Loucy (cell line): ENCODE results near the gene TMBIM1.

Experiments used
- H2AFZ ChIP-seq: fragments of 200-600 bp; sonication (generic); 2 replicates; pipeline ENCODE4 v1.6.0; 2016; ENCODE audit warnings: antibody characterized with exemption, mild to moderate bottlenecking, low read length, moderate library complexity
- H3F3A ChIP-seq: fragments of 200-600 bp; 2 replicates; pipeline ENCODE4 v1.6.0; 2016; ENCODE audit warnings: antibody characterized with exemption, low read depth, mild to moderate bottlenecking
- H3K27me3 ChIP-seq: fragments of 200-600 bp; sonication (generic); 2 replicates; pipeline ENCODE4 v1.6.1; 2014; ENCODE audit warnings: low read length, mild to moderate bottlenecking; ENCODE audit not compliant: insufficient read depth, poor library complexity, severe bottlenecking
- H3K36me3 ChIP-seq: fragments of 200-600 bp; sonication (generic); 2 replicates; pipeline ENCODE4 v1.6.1; 2016; ENCODE audit warnings: low read length; ENCODE audit not compliant: insufficient read depth
- H3K4me1 ChIP-seq: fragments of 200-600 bp; sonication (generic); 2 replicates; pipeline ENCODE4 v1.5.1; 2014; ENCODE audit warnings: low read length, mild to moderate bottlenecking; ENCODE audit not compliant: insufficient read depth, poor library complexity, severe bottlenecking
- H3K4me2 ChIP-seq: fragments of 200-600 bp; sonication (generic); 2 replicates; pipeline ENCODE4 v1.6.0; 2014; ENCODE audit warnings: antibody characterized with exemption, low read length, low read depth, mild to moderate bottlenecking; ENCODE audit not compliant: poor library complexity, severe bottlenecking
- H3K4me3 ChIP-seq: fragments of 200-600 bp; sonication (generic); 2 replicates; pipeline ENCODE4 v1.5.1; 2014; ENCODE audit warnings: low read length, mild to moderate bottlenecking, mixed read lengths; ENCODE audit not compliant: poor library complexity, severe bottlenecking
- H3K79me2 ChIP-seq: fragments of 200-600 bp; sonication (generic); 2 replicates; pipeline ENCODE4 v1.6.1; 2014; ENCODE audit warnings: low read length; ENCODE audit not compliant: insufficient read depth
- H3K9ac ChIP-seq: fragments of 200-600 bp; sonication (generic); 2 replicates; pipeline ENCODE4 v1.6.0; 2014; ENCODE audit warnings: mild to moderate bottlenecking, low read depth, low read length, moderate library complexity; ENCODE audit not compliant: poor library complexity, severe bottlenecking
- H3K9me2 ChIP-seq: fragments of 200-600 bp; sonication (generic); replicated peaks from 2 replicates; pipeline ENCODE4 v1.6.1; 2016; ENCODE audit warnings: low read depth, low read length, mixed read lengths
- H3K9me3 ChIP-seq: fragments of 200-600 bp; sonication (generic); 2 replicates; pipeline ENCODE4 v1.6.1; 2014; ENCODE audit warnings: mild to moderate bottlenecking, antibody characterized with exemption, low read length, low read depth; ENCODE audit not compliant: insufficient read depth
- H4K20me1 ChIP-seq: fragments of 200-600 bp; sonication (generic); 2 replicates; pipeline ENCODE4 v1.6.0; 2014; ENCODE audit warnings: antibody characterized with exemption, low read length, mild to moderate bottlenecking; ENCODE audit not compliant: insufficient read depth, poor library complexity, severe bottlenecking
- CTCF ChIP-seq: fragments of 200-600 bp; sonication (generic); conservative IDR thresholded peaks from 2 replicates; pipeline ENCODE4 v1.5.1; 2014; ENCODE audit warnings: mild to moderate bottlenecking, antibody characterized with exemption, low read length
- EZH2phosphoT487 ChIP-seq: fragments of 200-600 bp; IDR thresholded peaks from 2 replicates; pipeline ENCODE4 v1.6.1; 2018; ENCODE audit warnings: antibody characterized with exemption, mild to moderate bottlenecking, moderate library complexity, borderline replicate concordance

The TMBIM1 gene

GRCh38 chr2:218244204-218244603 is 48.1 kb downstream of the TMBIM1 start:
- Histone ChIP-seq H3F3A (peaks cover 2% of the 10 kb centered on the region; the same call in 1 of the 2 replicates), H3K36me3 (peaks cover 98% of the 10 kb centered on the region), H3K4me2 (no peak overlapping the region), H3K9me2 (no peaks in the 10 kb centered on the region), H3K4me3 (no peak overlapping the region), H3K4me1 (no peaks in the 10 kb centered on the region), H2AFZ (no peak overlapping the region), H3K27me3 (no peaks in the 10 kb centered on the region), H4K20me1 (peaks cover 11% of the 10 kb centered on the region), H3K79me2 (peaks cover 29% of the 10 kb centered on the region; the same call in 1 of the 2 replicates), H3K9me3 (no peaks in the 10 kb centered on the region), H3K9ac (no peak overlapping the region)
- no peak for TF ChIP-seq EZH2phosphoT487
- TF ChIP-seq CTCF: no peak

- Histone ChIP-seq H3K4me1 (no peaks in the 10 kb centered on the region), H3K9me2 (no peaks in the 10 kb centered on the region), H3K4me2 (no peak overlapping the region), H3K79me2 (peaks cover 47% of the 10 kb centered on the region; the same call in 1 of the 2 replicates), H4K20me1 (peaks cover 11% of the 10 kb centered on the region), H3K4me3 (no peak overlapping the region), H3K9me3 (no peaks in the 10 kb centered on the region), H3K27me3 (no peaks in the 10 kb centered on the region), H3F3A (peaks cover 2% of the 10 kb centered on the region; the same call in 1 of the 2 replicates), H2AFZ (no peak overlapping the region), H3K36me3 (peaks cover 96% of the 10 kb centered on the region), H3K9ac (no peak overlapping the region)
- no peak for TF ChIP-seq EZH2phosphoT487
- no peak for TF ChIP-seq CTCF
Observed at GRCh38 chr2:218238887-218239286, 53.4 kb downstream of the TMBIM1 start.

GRCh38 chr2:218236829-218237228 is 55.5 kb downstream of the TMBIM1 start:
- Histone ChIP-seq H3K4me2 (no peak overlapping the region), H3K79me2 (peaks cover 49% of the 10 kb centered on the region), H3K9me3 (no peaks in the 10 kb centered on the region), H3K27me3 (no peaks in the 10 kb centered on the region), H3K4me3 (no peak overlapping the region), H3K9me2 (no peaks in the 10 kb centered on the region), H4K20me1 (peaks cover 4% of the 10 kb centered on the region), H2AFZ (no peak overlapping the region), H3K36me3 (peaks cover 91% of the 10 kb centered on the region), H3F3A (peaks cover 2% of the 10 kb centered on the region; the same call in 1 of the 2 replicates), H3K4me1 (no peaks in the 10 kb centered on the region), H3K9ac (no peak overlapping the region)
- no peak for TF ChIP-seq CTCF
- no peak for TF ChIP-seq EZH2phosphoT487
